Measurements from ENCODE around the gene TMEM156. TPM values are rescaled to one million over a fixed set of nuclear protein-coding genes. Genes with fewer than 3 reads are reported as not detected.
A peak's percentile ranks its signal among the peaks of the same experiment; 100 is the strongest.
"Not testable (repeated sequence)": the region's sequence is repeated elsewhere in the genome, so short reads cannot be mapped to it uniquely, and the experiment has no call there.

The TMEM156 gene
- total and polyA plus RNA-seq, 10 of the 15 experiments (the other 5 are each of a cell fraction or from before 2014, with no cell fraction given), result 20.8 to 48.3 (median 32.7) TPM

DNA sequence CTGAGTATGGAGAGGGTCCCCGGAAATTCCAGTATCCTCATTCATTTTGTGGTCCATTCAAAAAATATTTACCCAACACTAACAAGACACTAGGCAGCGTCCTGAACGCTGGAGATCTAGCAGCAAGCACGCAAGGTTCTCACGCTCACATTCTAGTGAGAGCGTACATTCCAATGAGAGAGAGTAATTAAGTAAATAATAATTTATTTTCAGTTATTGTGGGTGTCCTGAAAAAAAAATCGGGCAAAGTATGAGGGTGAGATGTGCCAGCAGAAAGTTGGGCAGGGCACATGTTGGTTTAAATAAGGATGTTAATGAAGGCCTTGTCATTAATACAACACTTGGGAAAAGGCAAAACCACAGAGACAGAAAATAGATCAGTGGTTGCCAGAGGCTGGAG is 4.0 kb upstream of the TMEM156 start:
- ChIA-PET POLR2A (interaction anchor here (1.6 to 3.3 kb wide), 2 partner anchors 8 to 9 kb away, joined by 5 to 20 read pairs; no protein-coding TSS in a partner anchor), SMC1A (ENCODE audit: uncharacterized antibody, unreplicated experiment) (interaction anchor here (2.1 to 2.2 kb wide), 2 partner anchors 8 to 9 kb away, joined by 7 to 11 read pairs; no protein-coding TSS in a partner anchor), RAD21 (ENCODE audit: unreplicated experiment) (interaction anchor here (1.4 kb wide), 1 partner anchor 96 kb away, joined by 3 read pairs; no protein-coding TSS in a partner anchor), CTCF (interaction anchor here (0.7 kb wide), 2 partner anchors 9 to 98 kb away, joined by 3 to 4 read pairs; no protein-coding TSS in a partner anchor)
- BruUV-seq (replicated peaks), result no TSS peak
- no peak for ATAC-seq
- no peak overlapping the region for H3K4me2 ChIP-seq (ENCODE audit: control insufficient read depth, insufficient read depth)
- no peak for DNase-seq (ENCODE audit: low read depth, low spot score)
- H3K4me1 ChIP-seq (ENCODE audit: control insufficient read depth, insufficient read depth, low read length), result peaks cover 31% of the 10 kb centered on the region
- H3K79me2 ChIP-seq (ENCODE audit: control insufficient read depth, insufficient read depth, low read length), result peaks cover 9% of the 10 kb centered on the region
- H2AFZ ChIP-seq (ENCODE audit: control insufficient read depth, low read depth, low read length), result no peak overlapping the region
- TF ChIP-seq CBX5 (IDR thresholded peaks at IDR 0.05; ENCODE audit: low read depth), result no peak
- TF ChIP-seq BACH1 (IDR thresholded peaks at IDR 0.05; ENCODE audit: borderline replicate concordance), result no peak
- H3K9me3 ChIP-seq (replicated peaks; ENCODE audit: control insufficient read depth, insufficient read depth, low read length), result no peaks in the 10 kb centered on the region
- intact Hi-C loops (cut with micrococcal nuclease; ENCODE audit: unreplicated experiment), result no loop called here
- 90% methylated on average over 7 of the region's 7 CpGs for WGBS (ENCODE audit: insufficient coverage, insufficient replicate concordance, low lambda C conversion rate, missing lambda C conversion rate)
- H3K4me3 ChIP-seq, result no peak overlapping the region
- no peaks in the 10 kb centered on the region for H3K36me3 ChIP-seq (ENCODE audit: control insufficient read depth in 2 of 2, insufficient read depth in 2 of 2, low read length in 1 of 2)
- in situ Hi-C loops (cut with MboI), result loop anchor here (10.0 to 25.0 kb wide), 2 partner anchors 274 to 589 kb away; no protein-coding TSS in a partner anchor
- no peak overlapping the region for H3K27ac ChIP-seq (ENCODE audit: control insufficient read depth, insufficient read depth)
- H3K9ac ChIP-seq (ENCODE audit: control insufficient read depth, insufficient read depth, low read length), result no peak overlapping the region
- FAIRE-seq, result no peak
- no peaks in the 10 kb centered on the region for H3K27me3 ChIP-seq (replicated peaks in 1 of 2; ENCODE audit: control insufficient read depth in 2 of 2, insufficient read depth in 2 of 2, low read length in 1 of 2)
- H4K20me1 ChIP-seq (ENCODE audit: control insufficient read depth, insufficient read depth), result no peaks in the 10 kb centered on the region

DNA sequence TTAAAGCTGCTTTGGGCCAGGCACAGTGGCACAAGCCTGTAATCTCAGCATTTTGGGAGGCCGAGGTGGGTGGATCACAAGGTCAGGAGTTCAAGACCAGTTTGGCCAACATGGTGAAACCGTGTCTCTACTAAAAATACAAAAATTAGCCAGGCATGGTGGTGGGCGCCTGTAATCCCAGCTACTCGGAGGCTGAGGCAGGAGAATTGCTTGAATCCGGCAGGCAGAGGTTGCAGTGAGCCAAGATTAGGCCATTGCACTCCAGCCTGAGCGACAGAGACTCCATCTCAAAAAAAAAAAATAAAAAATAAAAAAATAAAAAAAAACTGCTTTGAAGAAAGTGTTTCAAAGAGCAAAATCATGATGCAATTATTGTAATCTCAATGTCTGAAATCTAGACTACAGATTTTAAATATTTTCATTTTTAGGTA is 604 bp downstream of the TMEM156 start:
- WGBS (ENCODE audit: insufficient coverage, insufficient replicate concordance, low lambda C conversion rate, missing lambda C conversion rate), result 3% methylated on average over 6 of the region's 6 CpGs
- DNase-seq (ENCODE audit: low read depth, low spot score); H3K36me3 ChIP-seq (ENCODE audit: control insufficient read depth in 2 of 2, insufficient read depth in 2 of 2, low read length in 1 of 2); H4K20me1 ChIP-seq (ENCODE audit: control insufficient read depth, insufficient read depth); H3K27me3 ChIP-seq (replicated peaks in 1 of 2; ENCODE audit: control insufficient read depth in 2 of 2, insufficient read depth in 2 of 2, low read length in 1 of 2); FAIRE-seq; H3K9me3 ChIP-seq (replicated peaks; ENCODE audit: control insufficient read depth, insufficient read depth, low read length); BruUV-seq (replicated peaks): not testable (repeated sequence)
- peaks cover 45% of the 10 kb centered on the region for H3K79me2 ChIP-seq (ENCODE audit: control insufficient read depth, insufficient read depth, low read length)
- CTCF ChIA-PET, result interaction anchor here (1.0 to 8.3 kb wide), 4 partner anchors 13 to 171 kb away, joined by 3 to 90 read pairs (median 7); no protein-coding TSS in a partner anchor
- peaks cover 26% of the 10 kb centered on the region for H3K4me1 ChIP-seq (ENCODE audit: control insufficient read depth, insufficient read depth, low read length)
- peak overlapping the region; percentile 68 for H3K9ac ChIP-seq (ENCODE audit: control insufficient read depth, insufficient read depth, low read length)
- peak; percentile 6 for ATAC-seq
- TF ChIP-seq MLLT1 (IDR thresholded peaks at IDR 0.05) (peak; percentile 50; the same call in 1 of the 2 replicates), HDGF (IDR thresholded peaks at IDR 0.05) (peak; percentile 38; the same call in 1 of the 2 replicates), PAX8 (IDR thresholded peaks at IDR 0.05) (0 out of 2 replicates have a peak, but pooled peaks have one; percentile 9), ZNF217 (IDR thresholded peaks at IDR 0.05) (peak; percentile 36; the same call in 1 of the 2 replicates), NR2F1 (conservative IDR thresholded peaks at IDR 0.05) (peak; percentile 56)
- TF ChIP-seq, protein P1, sequence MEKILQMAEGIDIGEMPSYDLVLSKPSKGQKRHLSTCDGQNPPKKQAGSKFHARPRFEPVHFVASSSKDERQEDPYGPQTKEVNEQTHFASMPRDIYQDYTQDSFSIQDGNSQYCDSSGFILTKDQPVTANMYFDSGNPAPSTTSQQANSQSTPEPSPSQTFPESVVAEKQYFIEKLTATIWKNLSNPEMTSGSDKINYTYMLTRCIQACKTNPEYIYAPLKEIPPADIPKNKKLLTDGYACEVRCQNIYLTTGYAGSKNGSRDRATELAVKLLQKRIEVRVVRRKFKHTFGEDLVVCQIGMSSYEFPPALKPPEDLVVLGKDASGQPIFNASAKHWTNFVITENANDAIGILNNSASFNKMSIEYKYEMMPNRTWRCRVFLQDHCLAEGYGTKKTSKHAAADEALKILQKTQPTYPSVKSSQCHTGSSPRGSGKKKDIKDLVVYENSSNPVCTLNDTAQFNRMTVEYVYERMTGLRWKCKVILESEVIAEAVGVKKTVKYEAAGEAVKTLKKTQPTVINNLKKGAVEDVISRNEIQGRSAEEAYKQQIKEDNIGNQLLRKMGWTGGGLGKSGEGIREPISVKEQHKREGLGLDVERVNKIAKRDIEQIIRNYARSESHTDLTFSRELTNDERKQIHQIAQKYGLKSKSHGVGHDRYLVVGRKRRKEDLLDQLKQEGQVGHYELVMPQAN (conservative IDR thresholded peaks at IDR 0.05), result 0 out of 2 replicates have a peak, but pooled peaks have one; percentile 26
- peak overlapping the region; percentile 79 for H3K4me3 ChIP-seq
- H3K4me2 ChIP-seq (ENCODE audit: control insufficient read depth, insufficient read depth), result peak overlapping the region; percentile 91
- H3K27ac ChIP-seq (ENCODE audit: control insufficient read depth, insufficient read depth), result peak overlapping the region; percentile 88
- in situ Hi-C loops (cut with MboI), result loop anchor here (10.0 to 25.0 kb wide), 2 partner anchors 269 to 593 kb away; no protein-coding TSS in a partner anchor
- RAD21 ChIA-PET (ENCODE audit: unreplicated experiment), result interaction anchor here (1.1 to 7.6 kb wide), 4 partner anchors 13 to 228 kb away, joined by 3 to 164 read pairs (median 19); no protein-coding TSS in a partner anchor
- intact Hi-C loops (cut with micrococcal nuclease; ENCODE audit: unreplicated experiment), result loop anchor here (2.0 to 5.0 kb wide), 6 partner anchors 13 to 269 kb away; partner anchors contain the start of gene TLR1
- SMC1A ChIA-PET (ENCODE audit: uncharacterized antibody, unreplicated experiment), result interaction anchor here (0.9 to 8.6 kb wide), 5 partner anchors 12 to 272 kb away, joined by 3 to 163 read pairs (median 7); partner anchors contain the start of gene TLR10
- peak overlapping the region; percentile 3 for H2AFZ ChIP-seq (ENCODE audit: control insufficient read depth, low read depth, low read length)
- POLR2A ChIA-PET, result interaction anchor here (0.7 to 7.7 kb wide), 3 partner anchors 12 to 35 kb away, joined by 3 to 131 read pairs (median 3); no protein-coding TSS in a partner anchor

All from GM12878 (cell line).